ENCODE data around the gene NIPAL1.

Gene NIPAL1

DNA sequence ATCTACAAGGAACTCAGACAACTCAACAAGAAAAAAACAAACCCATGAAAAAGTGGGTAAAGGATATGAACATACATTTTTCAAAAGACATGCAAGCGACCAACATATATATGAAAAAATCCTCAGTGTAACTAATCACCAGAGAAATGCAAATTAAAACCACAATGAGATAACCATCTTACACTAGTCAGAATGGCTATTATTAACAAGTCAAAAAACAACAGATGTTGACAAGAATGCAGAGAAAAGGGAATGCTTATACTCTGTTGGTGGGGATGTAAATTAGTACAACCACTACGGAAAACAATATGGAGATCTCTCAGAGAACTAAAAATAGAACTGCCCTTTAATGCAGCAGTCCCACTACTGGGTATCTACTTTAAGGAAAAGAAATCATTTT, 12.1 kb downstream of the NIPAL1 start:
- no peak for DNase-seq

DNA sequence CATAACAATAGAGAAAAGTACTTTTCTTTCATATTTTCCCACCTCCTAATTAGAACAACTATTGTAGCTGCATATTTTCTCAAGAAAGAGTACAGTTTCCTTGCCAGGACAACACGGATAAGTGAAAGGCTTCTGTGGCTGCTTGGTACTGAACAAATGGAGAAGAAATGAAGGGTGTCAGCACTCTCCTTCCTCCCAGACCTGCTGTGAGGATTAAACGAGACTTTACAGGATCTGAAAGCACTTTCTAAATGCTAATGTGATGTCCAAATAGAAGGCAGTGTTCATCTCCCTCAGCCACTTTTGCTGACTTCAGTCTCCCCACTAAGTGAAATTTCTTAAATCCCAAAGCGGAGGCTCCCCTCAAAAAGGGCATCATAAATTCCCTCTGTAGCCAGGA, 13.9 kb downstream of the NIPAL1 start:
- no peak for DNase-seq

- DNase-seq, result no peak
Observed at GRCh38 chr4:48031802-48032525, 15.4 kb downstream of the NIPAL1 start.

- no peak for DNase-seq
Observed at GRCh38 chr4:48032721-48033120, 16.1 kb downstream of the NIPAL1 start.

- DNase-seq, result no peak
Observed at GRCh38 chr4:48033412-48033811, 16.8 kb downstream of the NIPAL1 start.

GRCh38 chr4:48033825-48034413, 17.3 kb downstream of the NIPAL1 start:
- no peak for DNase-seq

- DNase-seq, result no peak
Observed at GRCh38 chr4:48035952-48036351, 19.4 kb downstream of the NIPAL1 start.

DNA sequence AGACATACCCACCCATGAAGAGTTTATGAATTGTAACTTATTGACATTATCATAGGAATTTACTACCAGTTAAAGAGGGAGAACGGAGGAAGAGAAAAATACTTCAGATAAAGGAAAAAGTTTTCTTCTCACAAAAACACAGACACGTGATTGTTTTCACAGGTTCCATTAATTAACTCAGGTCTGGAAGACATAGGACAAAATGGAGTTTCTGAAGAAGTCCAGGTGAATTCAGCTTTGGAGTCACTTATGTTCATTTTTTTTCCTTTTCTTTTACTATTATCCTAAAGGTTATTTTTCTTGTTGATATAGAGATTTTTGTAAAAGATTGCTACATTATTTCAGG, 20.5 kb downstream of the NIPAL1 start:
- DNase-seq, result no peak

- DNase-seq, result no peak
Observed at GRCh38 chr4:48038666-48039065, 22.1 kb downstream of the NIPAL1 start.

DNA sequence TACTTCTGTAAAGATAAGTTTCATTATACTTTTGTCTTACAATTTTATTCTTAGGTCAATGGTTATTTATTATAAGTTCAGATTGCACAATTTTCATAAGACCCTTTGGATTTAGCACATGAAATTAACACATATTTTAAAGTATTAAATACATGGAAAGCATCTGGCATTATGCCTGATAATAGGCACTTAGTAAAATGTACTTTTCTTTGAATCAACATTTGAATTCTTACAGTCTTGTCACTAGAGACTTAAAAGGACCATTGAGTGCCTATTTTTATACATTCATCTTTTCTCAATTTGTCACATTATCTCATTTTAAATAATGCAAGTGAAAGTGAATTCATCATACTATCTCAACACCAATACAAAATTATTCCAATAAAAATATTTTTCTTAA, 23.0 kb downstream of the NIPAL1 start:
- no peak for DNase-seq

- no peak for DNase-seq
Observed at GRCh38 chr4:48041535-48042137, 25.1 kb downstream of the NIPAL1 start.

- no peak for DNase-seq
Observed at GRCh38 chr4:48042979-48043461, 26.4 kb downstream of the NIPAL1 start.

- DNase-seq, result no peak
Observed at GRCh38 chr4:48043504-48043903, 26.9 kb downstream of the NIPAL1 start.

- no peak for DNase-seq
Observed at GRCh38 chr4:48044298-48044697, 27.7 kb downstream of the NIPAL1 start.

- DNase-seq, result no peak
Observed at GRCh38 chr4:48046059-48046458, 29.5 kb downstream of the NIPAL1 start.

DNA sequence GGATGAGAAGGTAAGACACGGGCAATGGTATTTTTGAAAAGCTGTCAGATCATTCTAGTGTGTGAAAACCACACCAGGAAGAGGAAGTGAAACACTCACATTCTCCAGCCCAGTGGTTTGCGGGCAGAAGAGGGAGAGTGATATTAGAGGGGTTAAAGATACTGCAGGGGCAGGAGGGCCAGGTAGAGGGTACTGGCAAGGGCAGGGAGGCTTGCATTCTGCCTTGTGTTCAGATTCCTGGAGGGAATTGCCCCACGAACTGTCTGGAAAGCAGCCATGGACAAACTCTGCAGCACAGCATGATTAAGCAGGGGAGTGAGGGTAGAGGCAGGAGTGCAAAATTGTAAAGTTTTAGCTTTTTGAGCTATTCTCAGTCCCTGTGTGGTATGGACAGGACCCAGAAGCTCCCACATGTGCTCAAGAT, 30.9 kb downstream of the NIPAL1 start:
- no peak for DNase-seq

- DNase-seq, result no peak
Observed at GRCh38 chr4:48047896-48048295, 31.3 kb downstream of the NIPAL1 start.

- DNase-seq, result no peak
Observed at GRCh38 chr4:48049483-48049882, 32.9 kb downstream of the NIPAL1 start.

DNA sequence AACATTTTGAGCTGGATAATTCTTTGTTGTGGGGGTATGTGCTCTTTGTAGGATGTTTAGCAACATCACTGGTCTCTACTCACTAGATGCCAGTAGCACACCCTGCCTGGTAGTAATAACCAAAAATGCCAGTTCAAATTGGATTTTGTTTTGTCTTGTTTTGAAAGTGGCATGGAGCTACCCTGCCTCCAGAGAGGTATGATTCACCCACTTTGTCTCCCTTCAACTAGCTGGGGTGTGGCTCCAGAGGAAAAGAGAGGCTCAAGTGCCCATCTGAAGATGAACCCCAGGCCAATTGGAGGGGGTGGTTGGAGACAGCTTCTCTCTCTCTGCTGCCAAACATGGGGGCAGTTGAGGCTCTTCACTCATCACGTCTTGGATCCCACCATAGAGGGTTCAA, 34.5 kb downstream of the NIPAL1 start:
- DNase-seq, result no peak

DNA sequence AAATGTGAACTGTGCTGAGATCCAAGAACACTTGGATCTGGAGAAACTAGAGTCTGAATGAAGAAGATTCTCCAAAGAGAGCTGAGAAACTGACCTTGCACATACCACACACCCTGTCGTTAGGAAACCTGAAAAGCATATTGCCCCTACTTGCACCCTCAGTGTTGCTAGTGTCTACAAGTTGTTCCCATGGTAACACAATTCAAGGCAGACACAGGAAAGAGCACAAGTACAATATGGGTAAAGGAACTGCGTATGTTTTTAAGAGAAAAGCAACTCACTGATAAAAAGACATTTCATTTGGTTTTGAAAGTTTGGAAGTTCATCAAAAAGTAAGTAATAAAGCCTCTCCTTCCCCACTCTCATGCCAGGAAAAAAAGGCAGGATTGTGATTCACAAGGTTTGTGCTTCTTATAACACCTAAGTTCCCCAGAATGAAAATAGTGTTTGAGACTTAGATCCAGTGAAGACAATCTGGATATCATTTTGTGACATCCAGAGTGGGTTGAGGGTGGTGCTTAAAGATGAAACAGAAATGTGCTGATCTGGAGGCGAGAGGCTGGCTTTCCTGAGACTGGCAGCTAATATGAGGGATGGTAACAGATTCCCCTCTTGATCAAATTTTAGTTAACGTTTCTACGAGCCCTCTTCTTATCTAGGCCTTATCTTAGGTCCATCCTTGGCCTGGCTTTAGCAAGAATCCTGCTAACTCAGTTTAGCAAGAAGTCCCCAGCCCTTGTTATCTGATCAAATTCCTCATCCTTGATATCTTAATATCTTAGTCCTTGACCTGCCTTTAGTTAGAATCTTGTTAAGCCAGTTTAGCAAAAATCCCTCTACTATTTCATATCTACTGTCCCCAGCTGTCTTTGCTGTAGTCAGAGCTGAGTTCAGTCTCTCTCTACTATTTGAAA, 42.3 kb downstream of the NIPAL1 start:
- no peak for DNase-seq

GRCh38 chr4:48064349-48064748, 47.8 kb downstream of the NIPAL1 start:
- no peak for DNase-seq

- no peak for DNase-seq
Observed at GRCh38 chr4:48065587-48066052, 49.0 kb downstream of the NIPAL1 start.

GRCh38 chr4:48067536-48067935, 51.0 kb downstream of the NIPAL1 start:
- DNase-seq, result no peak
